Endothelial cell of umbilical vein (primary cell): Measurements from ENCODE around the gene DENND1A.

ENCODE experiments used
- EZH2 ChIP-seq: IDR thresholded peaks from 2 replicates; pipeline ENCODE4 v1.6.1; 2012; ENCODE audit warnings: borderline replicate concordance, low read depth, mild to moderate bottlenecking, moderate library complexity, low read length, inconsistent platforms; ENCODE audit not compliant: severe bottlenecking
- FOS ChIP-seq: IDR thresholded peaks from 2 replicates; pipeline ENCODE4 v1.6.1; 2011; ENCODE audit warnings: mild to moderate bottlenecking, low read length, moderate library complexity, borderline replicate concordance; ENCODE audit not compliant: insufficient read depth
- JUN ChIP-seq: IDR thresholded peaks from 2 replicates; pipeline ENCODE4 v1.6.1; 2011; ENCODE audit warnings: borderline replicate concordance, low read depth; ENCODE audit not compliant: insufficient read length, insufficient read depth
- POLR2A ChIP-seq: IDR thresholded peaks from 2 replicates; pipeline ENCODE4 v1.6.1; 2012; ENCODE audit warnings: low read depth, mild to moderate bottlenecking, control low read depth, low read length
- POLR2AphosphoS5 ChIP-seq: IDR thresholded peaks from 2 replicates; pipeline ENCODE4 v1.6.1; 2012; ENCODE audit warnings: low read depth, mild to moderate bottlenecking, control low read depth, low read length, moderate library complexity; ENCODE audit not compliant: insufficient read depth
- TF ChIP-seq, protein P1 (sequence below), 2 donors: IDR thresholded peaks; 1 replicate in 1 of 2; 2 replicates in 1 of 2; pipeline ENCODE4 v1.5.1; 2011; ENCODE audit warnings: low read length in 2 of 2, mild to moderate bottlenecking in 2 of 2, moderate library complexity in 2 of 2, control low read depth in 1 of 2, inconsistent platforms in 1 of 2, low read depth in 1 of 2; ENCODE audit not compliant: insufficient read depth in 1 of 2; ENCODE audit errors: extremely low read depth in 1 of 2
- TF ChIP-seq, protein P2 (sequence below): IDR thresholded peaks from 2 replicates; pipeline ENCODE4 v1.6.1; 2011; ENCODE audit not compliant: insufficient read depth, insufficient read length

DNA sequence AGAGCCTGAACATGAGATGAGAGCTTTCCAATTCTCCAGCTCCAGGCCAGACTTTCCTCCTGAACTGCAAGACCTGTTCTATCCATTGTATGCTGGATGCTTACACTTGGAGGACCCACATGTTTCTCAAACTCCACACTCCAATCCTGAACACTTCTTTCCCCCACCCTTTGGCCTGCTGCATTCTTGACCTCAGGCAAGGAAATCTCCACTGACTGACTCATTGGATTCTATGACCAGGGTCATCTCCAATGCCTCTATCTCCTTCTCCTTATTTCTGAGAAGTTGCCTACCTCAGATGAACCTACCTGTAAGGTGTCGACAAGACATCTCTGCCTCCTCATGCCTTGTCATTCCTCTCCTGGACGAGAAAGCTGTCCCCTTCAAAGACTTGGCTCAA lies 420.3 kb downstream of the DENND1A start:
- TF ChIP-seq, protein P1, sequence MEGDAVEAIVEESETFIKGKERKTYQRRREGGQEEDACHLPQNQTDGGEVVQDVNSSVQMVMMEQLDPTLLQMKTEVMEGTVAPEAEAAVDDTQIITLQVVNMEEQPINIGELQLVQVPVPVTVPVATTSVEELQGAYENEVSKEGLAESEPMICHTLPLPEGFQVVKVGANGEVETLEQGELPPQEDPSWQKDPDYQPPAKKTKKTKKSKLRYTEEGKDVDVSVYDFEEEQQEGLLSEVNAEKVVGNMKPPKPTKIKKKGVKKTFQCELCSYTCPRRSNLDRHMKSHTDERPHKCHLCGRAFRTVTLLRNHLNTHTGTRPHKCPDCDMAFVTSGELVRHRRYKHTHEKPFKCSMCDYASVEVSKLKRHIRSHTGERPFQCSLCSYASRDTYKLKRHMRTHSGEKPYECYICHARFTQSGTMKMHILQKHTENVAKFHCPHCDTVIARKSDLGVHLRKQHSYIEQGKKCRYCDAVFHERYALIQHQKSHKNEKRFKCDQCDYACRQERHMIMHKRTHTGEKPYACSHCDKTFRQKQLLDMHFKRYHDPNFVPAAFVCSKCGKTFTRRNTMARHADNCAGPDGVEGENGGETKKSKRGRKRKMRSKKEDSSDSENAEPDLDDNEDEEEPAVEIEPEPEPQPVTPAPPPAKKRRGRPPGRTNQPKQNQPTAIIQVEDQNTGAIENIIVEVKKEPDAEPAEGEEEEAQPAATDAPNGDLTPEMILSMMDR (IDR thresholded peaks at IDR 0.05; ENCODE audit: extremely low read depth in 1 of 2, insufficient read depth in 1 of 2, low read depth in 1 of 2, low read length in 2 of 2), result no peak
- TF ChIP-seq POLR2A (no peak), POLR2AphosphoS5 (no peak), EZH2 (no peak), JUN (no peak), FOS (no peak)
- TF ChIP-seq, protein P2, sequence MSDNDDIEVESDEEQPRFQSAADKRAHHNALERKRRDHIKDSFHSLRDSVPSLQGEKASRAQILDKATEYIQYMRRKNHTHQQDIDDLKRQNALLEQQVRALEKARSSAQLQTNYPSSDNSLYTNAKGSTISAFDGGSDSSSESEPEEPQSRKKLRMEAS, result no peak
